ENCODE measurements around the gene PLXNA1. TPM values are rescaled to one million over a fixed set of nuclear protein-coding genes. Genes with fewer than 3 reads are reported as not detected.

Gene PLXNA1
- total RNA-seq, 1 donor from 2014 or later, result 55.2 TPM

DNA sequence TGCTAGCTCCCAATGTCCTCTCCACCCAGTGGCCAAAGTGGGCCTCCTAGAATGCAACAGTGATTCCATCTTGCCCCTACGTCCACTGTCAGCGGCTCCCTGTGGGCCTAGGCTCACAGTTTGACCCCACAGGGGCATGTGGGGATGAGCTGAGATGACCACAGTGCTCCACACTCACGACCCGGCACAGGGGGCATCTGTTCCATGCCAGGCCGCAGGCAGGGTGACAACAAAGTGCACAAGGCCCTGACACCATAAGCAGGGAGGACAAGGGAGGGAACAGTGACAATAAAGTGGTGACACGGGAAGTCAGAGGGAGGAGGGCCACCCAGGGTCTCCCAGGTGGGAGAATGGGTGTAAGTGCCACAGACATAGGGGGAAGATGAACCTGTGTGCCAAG, 5.1 kb upstream of the PLXNA1 start:
- peaks cover 17% of the 10 kb centered on the region for H3K9me3 Mint-ChIP-seq
- peaks cover 3% of the 10 kb centered on the region for H3K4me1 Mint-ChIP-seq
- H3K27me3 Mint-ChIP-seq (ENCODE audit: low read depth), result peaks cover 50% of the 10 kb centered on the region
- peaks cover 5% of the 10 kb centered on the region for H3K36me3 Mint-ChIP-seq
- TF ChIP-seq, protein P1, sequence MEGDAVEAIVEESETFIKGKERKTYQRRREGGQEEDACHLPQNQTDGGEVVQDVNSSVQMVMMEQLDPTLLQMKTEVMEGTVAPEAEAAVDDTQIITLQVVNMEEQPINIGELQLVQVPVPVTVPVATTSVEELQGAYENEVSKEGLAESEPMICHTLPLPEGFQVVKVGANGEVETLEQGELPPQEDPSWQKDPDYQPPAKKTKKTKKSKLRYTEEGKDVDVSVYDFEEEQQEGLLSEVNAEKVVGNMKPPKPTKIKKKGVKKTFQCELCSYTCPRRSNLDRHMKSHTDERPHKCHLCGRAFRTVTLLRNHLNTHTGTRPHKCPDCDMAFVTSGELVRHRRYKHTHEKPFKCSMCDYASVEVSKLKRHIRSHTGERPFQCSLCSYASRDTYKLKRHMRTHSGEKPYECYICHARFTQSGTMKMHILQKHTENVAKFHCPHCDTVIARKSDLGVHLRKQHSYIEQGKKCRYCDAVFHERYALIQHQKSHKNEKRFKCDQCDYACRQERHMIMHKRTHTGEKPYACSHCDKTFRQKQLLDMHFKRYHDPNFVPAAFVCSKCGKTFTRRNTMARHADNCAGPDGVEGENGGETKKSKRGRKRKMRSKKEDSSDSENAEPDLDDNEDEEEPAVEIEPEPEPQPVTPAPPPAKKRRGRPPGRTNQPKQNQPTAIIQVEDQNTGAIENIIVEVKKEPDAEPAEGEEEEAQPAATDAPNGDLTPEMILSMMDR (IDR thresholded peaks at IDR 0.05; ENCODE audit: unreplicated experiment), result no peak
- no peak overlapping the region for H3K4me3 Mint-ChIP-seq
- no peak for DNase-seq (ENCODE audit: low spot score in 2 of 2, unreplicated experiment in 2 of 2)
- H3K27ac Mint-ChIP-seq, result no peak overlapping the region

DNA sequence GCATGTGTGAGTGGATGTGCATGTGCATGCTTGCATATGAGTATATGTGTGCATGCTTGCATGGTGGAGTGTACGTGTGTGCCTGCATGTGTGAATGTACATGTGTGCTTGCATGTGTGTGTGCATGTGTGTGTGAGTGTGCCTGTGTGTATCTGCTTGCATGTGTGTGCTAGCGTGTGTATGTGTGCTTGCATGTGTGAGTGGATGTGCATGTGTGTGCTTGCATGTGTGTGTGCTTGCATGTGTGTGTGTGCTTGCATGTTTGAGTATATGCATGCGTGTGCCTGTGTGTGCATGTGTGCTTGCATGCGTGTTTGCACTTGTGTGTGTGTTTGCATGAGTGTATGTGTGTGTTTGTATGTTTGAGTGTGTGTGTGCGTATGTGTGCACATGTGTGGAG, 4.6 kb upstream of the PLXNA1 start:
- Mint-ChIP-seq H3K36me3 (peaks cover 5% of the 10 kb centered on the region), H3K27me3 (ENCODE audit: low read depth) (peaks cover 50% of the 10 kb centered on the region), H3K4me1 (peaks cover 3% of the 10 kb centered on the region), H3K9me3 (peaks cover 17% of the 10 kb centered on the region), H3K27ac (no peak overlapping the region), H3K4me3 (no peak overlapping the region)
- TF ChIP-seq, protein P1 (IDR thresholded peaks at IDR 0.05; ENCODE audit: unreplicated experiment), result no peak
- no peak for DNase-seq (ENCODE audit: low spot score in 2 of 2, unreplicated experiment in 2 of 2)

DNA sequence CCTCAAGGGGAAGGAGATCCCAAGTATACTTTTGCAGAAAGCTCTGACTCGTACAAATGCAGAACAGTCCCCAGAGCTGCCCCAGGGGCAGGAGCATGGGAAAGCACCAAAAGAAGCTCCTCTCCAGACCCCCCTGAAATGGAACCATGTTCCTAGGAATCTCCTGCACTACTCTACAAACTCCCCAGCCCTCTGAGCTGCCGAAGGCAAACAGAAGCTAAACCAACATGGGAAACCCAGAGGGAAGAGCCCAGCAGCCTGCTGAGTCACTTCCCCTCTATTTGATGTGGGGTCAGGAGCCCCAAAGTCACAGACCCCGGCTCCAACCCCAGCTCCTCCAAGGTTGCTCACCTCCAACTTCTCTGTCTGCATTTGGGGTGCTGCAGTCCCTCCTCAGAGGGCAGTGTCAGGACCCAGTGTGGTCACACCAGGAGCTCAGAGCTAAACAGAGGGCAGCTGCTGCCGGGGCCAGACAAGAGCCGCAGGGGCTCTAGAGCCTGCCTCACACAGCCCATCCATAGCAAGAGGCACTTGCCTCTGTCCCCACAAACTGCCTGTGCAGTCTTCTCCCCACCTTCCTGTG, 3.8 kb upstream of the PLXNA1 start:
- H3K36me3 Mint-ChIP-seq, result peaks cover 5% of the 10 kb centered on the region
- H3K27me3 Mint-ChIP-seq (ENCODE audit: low read depth), result peaks cover 50% of the 10 kb centered on the region
- H3K4me3 Mint-ChIP-seq, result no peak overlapping the region
- TF ChIP-seq, protein P1 (IDR thresholded peaks at IDR 0.05; ENCODE audit: unreplicated experiment), result no peak
- peaks cover 3% of the 10 kb centered on the region for H3K4me1 Mint-ChIP-seq
- peaks cover 15% of the 10 kb centered on the region for H3K9me3 Mint-ChIP-seq
- DNase-seq (ENCODE audit: low spot score in 2 of 2, unreplicated experiment in 2 of 2), result no peak
- no peak overlapping the region for H3K27ac Mint-ChIP-seq

DNA sequence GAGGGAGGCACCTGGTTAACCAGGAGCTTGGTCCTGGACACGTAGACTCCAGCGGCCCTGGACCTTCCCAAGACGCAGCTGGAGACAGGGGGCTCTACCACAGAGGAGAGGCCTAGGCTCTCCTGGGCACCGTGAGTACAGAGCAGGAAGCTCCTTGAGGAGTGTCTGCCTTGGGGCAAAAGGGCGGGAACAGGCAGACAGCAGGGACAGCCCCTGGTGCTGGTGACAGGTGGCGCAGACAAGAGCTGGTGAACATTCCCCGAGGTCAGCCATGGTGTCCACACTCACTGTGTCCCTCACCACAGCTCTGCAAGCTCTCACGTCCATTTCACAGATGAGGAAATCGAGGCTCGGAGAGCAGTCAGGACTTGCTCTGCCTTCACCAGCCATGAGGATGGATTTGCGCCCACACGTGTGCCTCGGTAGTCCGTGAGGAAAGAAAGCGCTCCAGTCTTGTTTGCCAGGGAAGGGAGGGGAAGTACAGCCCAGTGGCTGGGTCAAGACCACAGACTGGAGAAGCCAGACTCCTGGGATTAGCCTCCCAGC, 2.6 kb upstream of the PLXNA1 start:
- peaks cover 10% of the 10 kb centered on the region for H3K4me1 Mint-ChIP-seq
- no peak overlapping the region for H3K27ac Mint-ChIP-seq
- H3K9me3 Mint-ChIP-seq, result peaks cover 4% of the 10 kb centered on the region
- TF ChIP-seq, protein P1 (IDR thresholded peaks at IDR 0.05; ENCODE audit: unreplicated experiment), result no peak
- peaks cover 49% of the 10 kb centered on the region for H3K27me3 Mint-ChIP-seq (ENCODE audit: low read depth)
- DNase-seq (ENCODE audit: low spot score in 2 of 2, unreplicated experiment in 2 of 2), result no peak
- H3K4me3 Mint-ChIP-seq, result no peak overlapping the region
- no peaks in the 10 kb centered on the region for H3K36me3 Mint-ChIP-seq

DNA sequence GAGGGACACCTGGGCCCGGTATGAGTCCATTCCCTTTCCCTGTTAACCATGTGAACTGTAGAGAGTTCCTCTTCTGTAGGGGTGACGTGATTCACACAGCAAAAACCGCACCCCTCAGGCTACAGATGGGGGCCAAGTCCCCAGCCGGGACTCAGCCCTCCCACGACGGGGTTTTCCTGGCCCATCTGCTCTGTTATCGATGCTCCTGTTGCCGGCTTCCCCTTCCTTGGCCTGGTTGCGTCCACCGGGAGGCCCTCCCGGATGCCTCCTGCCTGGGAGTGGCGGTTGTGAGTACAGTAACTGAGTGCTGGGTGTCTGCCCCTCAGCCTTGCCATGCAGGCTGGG, 817 bp upstream of the PLXNA1 start:
- TF ChIP-seq, protein P1 (IDR thresholded peaks at IDR 0.05; ENCODE audit: unreplicated experiment), result no peak
- H3K36me3 Mint-ChIP-seq, result no peaks in the 10 kb centered on the region
- H3K9me3 Mint-ChIP-seq, result no peaks in the 10 kb centered on the region
- no peak overlapping the region for H3K27ac Mint-ChIP-seq
- H3K27me3 Mint-ChIP-seq (ENCODE audit: low read depth), result peaks cover 49% of the 10 kb centered on the region
- H3K4me3 Mint-ChIP-seq, result peak overlapping the region; percentile 56
- H3K4me1 Mint-ChIP-seq, result peaks cover 22% of the 10 kb centered on the region
- no peak for DNase-seq (ENCODE audit: low spot score in 2 of 2, unreplicated experiment in 2 of 2)

Data from mesothelial cell of epicardium (in vitro differentiated cells).